ENCODE measurements around the gene METTL23. TPM values are rescaled to one million over a fixed set of nuclear protein-coding genes. Genes with fewer than 3 reads are reported as not detected.
A peak's percentile ranks its signal among the peaks of the same experiment; 100 is the strongest.
"Not testable (repeated sequence)": the region's sequence is repeated elsewhere in the genome, so short reads cannot be mapped to it uniquely, and the experiment has no call there.

The METTL23 gene
- total RNA-seq, 1 experiment from 2014 or later: 43.4 TPM

- Histone ChIP-seq H3K27ac (ENCODE audit: low read length) (no peak overlapping the region), H3K4me2 (ENCODE audit: low read depth, low read length, poor library complexity, severe bottlenecking) (no peak overlapping the region), H3K4me1 (ENCODE audit: low read length) (peaks cover 3% of the 10 kb centered on the region; the same call in 1 of the 2 replicates), H3K9me2 (replicated peaks; ENCODE audit: insufficient read depth, low read length) (no peaks in the 10 kb centered on the region), H3K36me3 (ENCODE audit: insufficient read depth, low read length) (0 out of 2 replicates have a peak, but pooled peaks cover under 1% of the 10 kb centered on the region), H4K20me1 (ENCODE audit: insufficient read depth, low read depth, low read length) (no peaks in the 10 kb centered on the region; the same call in 1 of the 2 replicates), H3K4me3 (ENCODE audit: low read length) (no peak overlapping the region), H3K9ac (ENCODE audit: low read length) (no peak overlapping the region), H3K9me3 (ENCODE audit: low read length) (no peaks in the 10 kb centered on the region), H2AFZ (ENCODE audit: low read length) (no peak overlapping the region), H3K79me2 (ENCODE audit: low read length) (no peaks in the 10 kb centered on the region), H3K27me3 (ENCODE audit: low read length) (no peaks in the 10 kb centered on the region)
- DNase-seq: no peak
Measured at GRCh38 chr17:76709077-76709950, 17.3 kb upstream of the METTL23 start.

- H3K4me1 ChIP-seq (ENCODE audit: low read length); H3K9ac ChIP-seq (ENCODE audit: low read length): not testable (repeated sequence)
Measured at GRCh38 chr17:76709951-76710862, 16.4 kb upstream of the METTL23 start.

GRCh38 chr17:76710863-76711611, 15.6 kb upstream of the METTL23 start, which contains the start of gene MXRA7:
Gene MXRA7, minus strand, starts transcription at chr17:76710965. Its CDS starts 19 bp downstream, at chr17:76710946.
- Histone ChIP-seq H3K27ac (ENCODE audit: low read length) (no peak within 1 kb of the TSS), H3K4me3 (ENCODE audit: low read length) (no peak within 1 kb of the TSS), H3K9me2 (replicated peaks; ENCODE audit: insufficient read depth, low read length) (no peaks in the 10 kb centered on the region), H3K4me2 (ENCODE audit: low read depth, low read length, poor library complexity, severe bottlenecking) (peak within 1 kb of the TSS; percentile 27), H3K36me3 (ENCODE audit: insufficient read depth, low read length) (0 out of 2 replicates have a peak, but pooled peaks cover 3% of the 10 kb centered on the region), H4K20me1 (ENCODE audit: insufficient read depth, low read depth, low read length) (peaks cover 5% of the 10 kb centered on the region; the same call in 1 of the 2 replicates), H3K79me2 (ENCODE audit: low read length) (no peaks in the 10 kb centered on the region), H2AFZ (ENCODE audit: low read length) (no peak within 1 kb of the TSS), H3K9ac (ENCODE audit: low read length) (no peak within 1 kb of the TSS), H3K4me1 (ENCODE audit: low read length) (peaks cover 3% of the 10 kb centered on the region; the same call in 1 of the 2 replicates), H3K9me3 (ENCODE audit: low read length) (no peaks in the 10 kb centered on the region), H3K27me3 (ENCODE audit: low read length) (no peaks in the 10 kb centered on the region)
- DNase-seq: peak; percentile 62

More at GRCh38 chr17:76709951-76710862, 16.4 kb upstream of the METTL23 start:
- H3K4me2 ChIP-seq (ENCODE audit: low read depth, low read length, poor library complexity, severe bottlenecking); H2AFZ ChIP-seq (ENCODE audit: low read length); H3K9me3 ChIP-seq (ENCODE audit: low read length); H3K27ac ChIP-seq (ENCODE audit: low read length); H4K20me1 ChIP-seq (ENCODE audit: insufficient read depth, low read depth, low read length); DNase-seq; H3K36me3 ChIP-seq (ENCODE audit: insufficient read depth, low read length); H3K9me2 ChIP-seq (replicated peaks; ENCODE audit: insufficient read depth, low read length); H3K27me3 ChIP-seq (ENCODE audit: low read length); H3K4me3 ChIP-seq (ENCODE audit: low read length); H3K79me2 ChIP-seq (ENCODE audit: low read length): not testable (repeated sequence)

- not testable (repeated sequence) for H4K20me1 ChIP-seq (ENCODE audit: insufficient read depth, low read depth, low read length); H3K9me3 ChIP-seq (ENCODE audit: low read length); H2AFZ ChIP-seq (ENCODE audit: low read length); H3K36me3 ChIP-seq (ENCODE audit: insufficient read depth, low read length); DNase-seq; H3K4me1 ChIP-seq (ENCODE audit: low read length); H3K4me3 ChIP-seq (ENCODE audit: low read length); H3K27me3 ChIP-seq (ENCODE audit: low read length); H3K4me2 ChIP-seq (ENCODE audit: low read depth, low read length, poor library complexity, severe bottlenecking); H3K9ac ChIP-seq (ENCODE audit: low read length); H3K27ac ChIP-seq (ENCODE audit: low read length); H3K9me2 ChIP-seq (replicated peaks; ENCODE audit: insufficient read depth, low read length); H3K79me2 ChIP-seq (ENCODE audit: low read length)
Measured at GRCh38 chr17:76712321-76712720, 14.3 kb upstream of the METTL23 start.

- Histone ChIP-seq H3K9me3 (ENCODE audit: low read length) (no peaks in the 10 kb centered on the region), H3K4me3 (ENCODE audit: low read length) (no peak overlapping the region), H3K4me1 (ENCODE audit: low read length) (peaks cover 3% of the 10 kb centered on the region; the same call in 1 of the 2 replicates), H3K36me3 (ENCODE audit: insufficient read depth, low read length) (peaks cover 14% of the 10 kb centered on the region), H3K9ac (ENCODE audit: low read length) (no peak overlapping the region), H2AFZ (ENCODE audit: low read length) (no peak overlapping the region), H3K27me3 (ENCODE audit: low read length) (no peaks in the 10 kb centered on the region), H3K4me2 (ENCODE audit: low read depth, low read length, poor library complexity, severe bottlenecking) (no peak overlapping the region), H3K9me2 (replicated peaks; ENCODE audit: insufficient read depth, low read length) (no peaks in the 10 kb centered on the region), H4K20me1 (ENCODE audit: insufficient read depth, low read depth, low read length) (peaks cover 5% of the 10 kb centered on the region; the same call in 1 of the 2 replicates), H3K79me2 (ENCODE audit: low read length) (no peaks in the 10 kb centered on the region), H3K27ac (ENCODE audit: low read length) (no peak overlapping the region)
- no peak for DNase-seq
Measured at GRCh38 chr17:76713765-76714164, 12.9 kb upstream of the METTL23 start.

GRCh38 chr17:76714336-76714735, 12.3 kb upstream of the METTL23 start:
- Histone ChIP-seq H3K9ac (ENCODE audit: low read length) (no peak overlapping the region), H3K9me2 (replicated peaks; ENCODE audit: insufficient read depth, low read length) (no peaks in the 10 kb centered on the region)

GRCh38 chr17:76714822-76715495, 11.7 kb upstream of the METTL23 start:
- no peaks in the 10 kb centered on the region for H3K79me2 ChIP-seq (ENCODE audit: low read length)
- no peaks in the 10 kb centered on the region for H3K27me3 ChIP-seq (ENCODE audit: low read length)
- no peak overlapping the region for H3K4me2 ChIP-seq (ENCODE audit: low read depth, low read length, poor library complexity, severe bottlenecking)
- peak; percentile 89 for DNase-seq
- H3K36me3 ChIP-seq (ENCODE audit: insufficient read depth, low read length): peaks cover 18% of the 10 kb centered on the region
- H3K9me2 ChIP-seq (replicated peaks; ENCODE audit: insufficient read depth, low read length): no peaks in the 10 kb centered on the region
- H3K9ac ChIP-seq (ENCODE audit: low read length): no peak overlapping the region
- H3K4me1 ChIP-seq (ENCODE audit: low read length): peaks cover 3% of the 10 kb centered on the region; the same call in 1 of the 2 replicates
- no peaks in the 10 kb centered on the region for H3K9me3 ChIP-seq (ENCODE audit: low read length)
- H4K20me1 ChIP-seq (ENCODE audit: insufficient read depth, low read depth, low read length): peaks cover 5% of the 10 kb centered on the region; the same call in 1 of the 2 replicates
- no peak overlapping the region for H3K4me3 ChIP-seq (ENCODE audit: low read length)
- H3K27ac ChIP-seq (ENCODE audit: low read length): no peak overlapping the region
- no peak overlapping the region for H2AFZ ChIP-seq (ENCODE audit: low read length)

More at GRCh38 chr17:76714336-76714735, 12.3 kb upstream of the METTL23 start:
- no peak overlapping the region for H3K27ac ChIP-seq (ENCODE audit: low read length)
- H2AFZ ChIP-seq (ENCODE audit: low read length): no peak overlapping the region
- no peak overlapping the region for H3K4me3 ChIP-seq (ENCODE audit: low read length)
- peaks cover 16% of the 10 kb centered on the region for H3K36me3 ChIP-seq (ENCODE audit: insufficient read depth, low read length)
- H3K9me3 ChIP-seq (ENCODE audit: low read length): no peaks in the 10 kb centered on the region
- peaks cover 5% of the 10 kb centered on the region; the same call in 1 of the 2 replicates for H4K20me1 ChIP-seq (ENCODE audit: insufficient read depth, low read depth, low read length)
- no peaks in the 10 kb centered on the region for H3K79me2 ChIP-seq (ENCODE audit: low read length)
- H3K27me3 ChIP-seq (ENCODE audit: low read length): no peaks in the 10 kb centered on the region
- peaks cover 3% of the 10 kb centered on the region; the same call in 1 of the 2 replicates for H3K4me1 ChIP-seq (ENCODE audit: low read length)
- DNase-seq: no peak
- H3K4me2 ChIP-seq (ENCODE audit: low read depth, low read length, poor library complexity, severe bottlenecking): no peak overlapping the region

Measured in Karpas-422 (cell line).